ENCODE data around the gene ZNRF3. TPM values are rescaled to one million over a fixed set of nuclear protein-coding genes. Genes with fewer than 3 reads are reported as not detected.

Gene ZNRF3
- total RNA-seq = 10 to 100 TPM in 2 of 4 donors, 1 to 10 TPM in 2; 6.1 to 23.2 (median 12.0) TPM

DNA sequence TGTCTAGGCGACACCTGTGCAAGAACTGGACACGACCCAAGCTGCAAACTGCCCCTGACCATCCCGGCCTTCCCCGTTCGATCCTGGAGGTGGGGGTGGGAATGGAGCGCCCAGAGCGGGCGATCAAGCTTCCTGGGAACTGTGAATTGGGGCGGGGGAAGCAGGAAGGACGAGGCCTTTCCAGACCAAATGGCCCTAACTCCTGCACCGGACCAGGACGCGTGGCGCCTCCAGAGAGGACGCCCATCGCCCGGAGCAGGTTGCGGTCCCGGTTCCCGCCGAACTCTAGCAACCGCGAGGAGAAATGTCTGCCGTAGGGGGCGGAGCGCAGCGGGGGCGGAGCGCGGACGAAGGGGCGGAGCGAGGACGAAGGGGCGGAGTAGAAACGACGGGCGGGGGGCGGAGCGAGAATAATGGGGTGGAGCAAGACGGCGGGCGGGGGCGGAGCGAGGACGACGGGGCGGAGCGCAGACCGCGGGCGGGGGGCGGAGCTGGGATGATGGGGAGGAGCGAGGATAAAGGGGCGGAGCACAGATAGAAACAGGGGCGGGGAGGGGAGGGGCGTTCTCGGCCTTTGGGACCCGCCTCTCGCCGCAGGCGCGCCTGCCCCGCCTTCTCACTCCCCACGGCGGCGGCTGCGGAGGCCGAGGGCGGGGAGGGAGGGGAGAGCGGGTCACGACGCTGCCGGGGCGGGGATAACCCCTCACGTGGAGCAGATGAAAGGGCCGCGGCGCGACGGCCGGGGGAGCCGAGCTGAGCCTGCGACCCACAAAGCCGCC is at the start of gene ZNRF3:
ZNRF3 (plus strand) TSS at position 695 of the 779 bp plus-strand sequence. CDS start 195 bp downstream, outside the sequence.
- no peaks in the 10 kb centered on the region for H3K36me3 ChIP-seq
- H3K27me3 ChIP-seq = no peaks in the 10 kb centered on the region
- intact Hi-C loops (cut with DNase I; ENCODE audit: low total_unique reads) = loop anchor here (10.0 kb wide), 1 partner anchor 152 kb away; no protein-coding TSS in a partner anchor
- H3K4me3 ChIP-seq = peak within 1 kb of the TSS; percentile 59 to 70
- H3K4me1 ChIP-seq = no peaks in the 10 kb centered on the region
- TF ChIP-seq POLR2A (IDR thresholded peaks at IDR 0.05) = peak; percentile 65 to 72
- TF ChIP-seq, protein P1, sequence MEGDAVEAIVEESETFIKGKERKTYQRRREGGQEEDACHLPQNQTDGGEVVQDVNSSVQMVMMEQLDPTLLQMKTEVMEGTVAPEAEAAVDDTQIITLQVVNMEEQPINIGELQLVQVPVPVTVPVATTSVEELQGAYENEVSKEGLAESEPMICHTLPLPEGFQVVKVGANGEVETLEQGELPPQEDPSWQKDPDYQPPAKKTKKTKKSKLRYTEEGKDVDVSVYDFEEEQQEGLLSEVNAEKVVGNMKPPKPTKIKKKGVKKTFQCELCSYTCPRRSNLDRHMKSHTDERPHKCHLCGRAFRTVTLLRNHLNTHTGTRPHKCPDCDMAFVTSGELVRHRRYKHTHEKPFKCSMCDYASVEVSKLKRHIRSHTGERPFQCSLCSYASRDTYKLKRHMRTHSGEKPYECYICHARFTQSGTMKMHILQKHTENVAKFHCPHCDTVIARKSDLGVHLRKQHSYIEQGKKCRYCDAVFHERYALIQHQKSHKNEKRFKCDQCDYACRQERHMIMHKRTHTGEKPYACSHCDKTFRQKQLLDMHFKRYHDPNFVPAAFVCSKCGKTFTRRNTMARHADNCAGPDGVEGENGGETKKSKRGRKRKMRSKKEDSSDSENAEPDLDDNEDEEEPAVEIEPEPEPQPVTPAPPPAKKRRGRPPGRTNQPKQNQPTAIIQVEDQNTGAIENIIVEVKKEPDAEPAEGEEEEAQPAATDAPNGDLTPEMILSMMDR (IDR thresholded peaks at IDR 0.05) = peak in 1 of 4 experiments; percentile 17
- DNase-seq = peak; percentile 90 to 94
- H3K9me3 ChIP-seq = no peaks in the 10 kb centered on the region
- H3K27ac ChIP-seq = peak within 1 kb of the TSS; percentile 71 to 84

DNA sequence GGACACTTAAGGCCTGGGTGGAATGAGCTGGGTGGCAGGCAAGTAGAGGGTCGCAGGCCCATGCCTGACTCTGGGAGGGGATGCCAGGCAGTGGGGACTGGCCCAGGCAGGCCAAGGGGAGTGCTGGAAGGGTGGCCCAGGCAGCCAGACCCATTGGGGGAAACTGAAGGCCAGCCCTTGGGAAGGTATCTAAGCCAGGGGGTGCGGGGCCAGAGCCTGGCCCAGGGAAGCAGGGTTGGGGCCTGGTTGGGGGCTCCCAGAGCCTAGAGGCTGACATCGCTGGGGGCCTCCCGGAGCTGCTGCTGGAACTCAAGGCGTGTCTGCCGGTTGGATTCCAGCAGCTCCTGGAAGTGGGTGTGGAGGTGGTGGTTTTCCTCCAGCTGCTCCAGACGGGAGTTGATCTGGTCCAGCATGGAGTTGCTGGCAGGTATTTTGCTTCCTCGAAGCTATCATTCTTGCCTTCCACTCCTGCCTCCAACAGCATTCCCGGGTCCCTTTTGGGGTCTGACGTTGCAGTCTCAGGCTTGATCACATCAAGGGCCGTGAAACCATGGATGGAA is 47.7 kb upstream of the ZNRF3 start:
- Histone ChIP-seq H3K4me1 (no peaks in the 10 kb centered on the region), H3K27ac (no peak overlapping the region), H3K36me3 (no peaks in the 10 kb centered on the region), H3K9me3 (no peaks in the 10 kb centered on the region), H3K4me3 (no peak overlapping the region), H3K27me3 (no peaks in the 10 kb centered on the region)
- no peak for TF ChIP-seq POLR2A (IDR thresholded peaks at IDR 0.05)
- TF ChIP-seq, protein P1 (IDR thresholded peaks at IDR 0.05) = no peak
- intact Hi-C loops (cut with DNase I; ENCODE audit: low total_unique reads) = no loop called here
- DNase-seq = no peak

DNA sequence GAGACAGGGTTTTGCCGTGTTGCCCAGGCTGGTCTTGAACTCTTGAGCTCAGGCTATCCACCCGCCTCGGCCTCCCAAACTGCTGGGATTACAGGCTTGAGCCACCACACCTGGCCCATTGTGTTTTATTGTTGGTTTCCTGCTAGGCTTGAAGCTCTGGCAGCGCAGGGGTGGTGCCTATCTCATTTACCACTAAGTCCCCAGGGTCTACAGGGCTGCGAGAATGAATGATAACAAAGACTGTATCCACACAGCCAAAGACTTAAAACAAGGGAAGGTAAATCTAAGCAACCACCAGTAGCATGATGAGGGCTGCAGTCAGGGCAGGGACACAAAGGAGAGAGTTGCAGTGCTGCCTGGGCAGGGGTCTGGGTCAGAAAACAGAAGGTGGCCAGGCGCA is 45.7 kb upstream of the ZNRF3 start:
- TF ChIP-seq, protein P1 (IDR thresholded peaks at IDR 0.05) = no peak
- TF ChIP-seq POLR2A (IDR thresholded peaks at IDR 0.05) = no peak
- no peak for DNase-seq
- Histone ChIP-seq H3K27ac (no peak overlapping the region), H3K9me3 (no peaks in the 10 kb centered on the region), H3K27me3 (no peaks in the 10 kb centered on the region), H3K36me3 (no peaks in the 10 kb centered on the region), H3K4me3 (no peak overlapping the region), H3K4me1 (no peaks in the 10 kb centered on the region)
- intact Hi-C loops (cut with DNase I; ENCODE audit: low total_unique reads) = no loop called here

DNA sequence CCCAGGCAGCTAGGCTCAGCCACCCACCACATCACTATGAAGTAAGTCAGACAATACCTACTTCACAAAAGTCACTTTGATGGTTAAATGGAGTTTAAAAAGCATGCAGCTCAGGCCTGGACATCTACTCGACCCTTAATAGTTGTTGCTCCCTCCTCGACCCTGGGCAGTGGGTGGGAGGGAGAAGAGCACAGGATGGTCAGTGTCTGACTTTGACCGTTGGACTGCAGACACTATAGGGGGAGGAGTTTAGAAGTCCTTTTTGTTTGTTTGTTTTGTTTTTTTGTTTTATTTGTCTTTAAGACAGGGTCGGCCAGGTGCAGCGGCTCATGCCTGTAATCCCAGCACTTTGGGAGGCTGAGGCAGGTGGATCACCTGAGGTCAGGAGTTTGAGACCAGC is 44.4 kb upstream of the ZNRF3 start:
- Histone ChIP-seq H3K27me3 (no peaks in the 10 kb centered on the region), H3K27ac (no peak overlapping the region), H3K36me3 (no peaks in the 10 kb centered on the region), H3K4me3 (no peak overlapping the region), H3K9me3 (no peaks in the 10 kb centered on the region), H3K4me1 (no peaks in the 10 kb centered on the region)
- DNase-seq = no peak
- intact Hi-C loops (cut with DNase I; ENCODE audit: low total_unique reads) = no loop called here
- no peak for TF ChIP-seq POLR2A (IDR thresholded peaks at IDR 0.05)
- TF ChIP-seq, protein P1 (IDR thresholded peaks at IDR 0.05) = no peak

DNA sequence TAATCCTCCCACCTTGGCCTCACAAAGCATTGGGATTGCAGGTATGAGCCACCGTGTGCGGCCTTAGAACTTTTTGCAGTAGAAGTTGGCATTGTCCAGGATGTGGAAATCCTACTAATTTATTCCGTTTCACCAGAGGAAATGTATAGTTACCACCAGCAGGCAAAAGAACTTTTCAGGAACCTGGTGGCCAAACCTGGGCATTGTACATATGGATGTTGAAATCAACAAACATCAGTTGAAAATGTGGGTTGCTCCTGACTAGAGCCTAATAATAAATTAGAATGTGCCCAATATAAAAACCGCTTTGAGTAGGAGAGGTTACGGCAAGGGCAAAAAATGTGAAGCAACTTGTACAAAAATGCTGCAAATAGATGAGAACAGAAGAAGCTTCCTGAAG is 42.3 kb upstream of the ZNRF3 start:
- H3K4me3 ChIP-seq = no peak overlapping the region
- H3K27me3 ChIP-seq = no peaks in the 10 kb centered on the region
- intact Hi-C loops (cut with DNase I; ENCODE audit: low total_unique reads) = no loop called here
- no peaks in the 10 kb centered on the region for H3K9me3 ChIP-seq
- no peaks in the 10 kb centered on the region for H3K4me1 ChIP-seq
- H3K27ac ChIP-seq = no peak overlapping the region
- H3K36me3 ChIP-seq = no peaks in the 10 kb centered on the region
- DNase-seq = no peak
- TF ChIP-seq, protein P1 (IDR thresholded peaks at IDR 0.05) = no peak
- TF ChIP-seq POLR2A (IDR thresholded peaks at IDR 0.05) = no peak

Measured in uterus (tissue), 4 donors.